Glutamatergic neuron (in vitro differentiated cells): ENCODE results near the gene STX16. TPM values are rescaled to one million over a fixed set of nuclear protein-coding genes. Genes with fewer than 3 reads are reported as not detected.
A peak's percentile ranks its signal among the peaks of the same experiment; 100 is the strongest.

ENCODE experiments used
- DNase-seq: peaks from one replicate; pipeline ENCODE4 v3.0.0; 2022
- H3K27ac Mint-ChIP-seq: one replicate; pipeline ENCODE4 v1.8.0; 2020; ENCODE audit warnings: mild to moderate bottlenecking, mixed read lengths, inconsistent platforms; ENCODE audit not compliant: unreplicated experiment
- H3K27me3 Mint-ChIP-seq: one replicate; pipeline ENCODE4 v1.8.0; 2020; ENCODE audit warnings: mild to moderate bottlenecking, moderate library complexity, mixed read lengths, inconsistent platforms; ENCODE audit not compliant: unreplicated experiment
- H3K36me3 Mint-ChIP-seq: one replicate; pipeline ENCODE4 v1.8.0; 2020; ENCODE audit warnings: mild to moderate bottlenecking, mixed read lengths, inconsistent platforms; ENCODE audit not compliant: unreplicated experiment
- H3K4me1 Mint-ChIP-seq: one replicate; pipeline ENCODE4 v1.8.0; 2020; ENCODE audit warnings: mild to moderate bottlenecking, low read depth, mixed read lengths, inconsistent platforms; ENCODE audit not compliant: unreplicated experiment
- H3K4me3 Mint-ChIP-seq: one replicate; pipeline ENCODE4 v1.8.0; 2020; ENCODE audit warnings: mild to moderate bottlenecking, mixed read lengths, inconsistent platforms; ENCODE audit not compliant: unreplicated experiment
- H3K9me3 Mint-ChIP-seq: one replicate; pipeline ENCODE4 v1.8.0; 2020; ENCODE audit warnings: mild to moderate bottlenecking, moderate library complexity, mixed read lengths, inconsistent platforms; ENCODE audit not compliant: unreplicated experiment
- CTCF ChIP-seq: fragments of 200-600 bp; sonication (generic); IDR thresholded peaks from one replicate; pipeline ENCODE4 v1.5.0; 2021; ENCODE audit not compliant: partially characterized antibody, unreplicated experiment
- total RNA-seq: library from RNA; stranded (reverse); fragmentation: NEBNext Ultra II Directional; extraction: Animal tissue kit (Norgen Biotek cat#: 25700); gene quantifications from one replicate; pipeline ENCODE4 v1.2.1, GENCODE V29; 2021; ENCODE audit not compliant: unreplicated experiment

Gene STX16
- total RNA-seq, 1 donor from 2014 or later: 71.2 TPM

- Mint-ChIP-seq H3K36me3 (no peaks in the 10 kb centered on the region), H3K4me3 (peak within 1 kb of the TSS; percentile 48), H3K4me1 (peaks cover 20% of the 10 kb centered on the region), H3K9me3 (peaks cover 11% of the 10 kb centered on the region), H3K27ac (peak within 1 kb of the TSS; percentile 43), H3K27me3 (peaks cover 9% of the 10 kb centered on the region)
- DNase-seq: peak; percentile 81
- no peak for TF ChIP-seq CTCF
These were observed 41.6 kb downstream of the STX16 start, which contains the start of gene NPEPL1 for GRCh38 chr20:58692579-58693225. NPEPL1 (plus strand) TSS chr20:58692800; CDS start chr20:58692901, 101 bp downstream.

- TF ChIP-seq CTCF: no peak
- Mint-ChIP-seq H3K36me3 (no peaks in the 10 kb centered on the region), H3K4me3 (peak overlapping the region; percentile 48), H3K27ac (peak overlapping the region; percentile 21), H3K9me3 (peaks cover 11% of the 10 kb centered on the region), H3K4me1 (peaks cover 24% of the 10 kb centered on the region), H3K27me3 (peaks cover 10% of the 10 kb centered on the region)
- DNase-seq: no peak
These were observed 42.3 kb downstream of the STX16 start for GRCh38 chr20:58693226-58694006.

GRCh38 chr20:58694241-58695083 is 43.4 kb downstream of the STX16 start:
- H3K36me3 Mint-ChIP-seq: no peaks in the 10 kb centered on the region
- H3K27ac Mint-ChIP-seq: no peak overlapping the region
- DNase-seq: no peak
- H3K4me3 Mint-ChIP-seq: no peak overlapping the region
- H3K9me3 Mint-ChIP-seq: peaks cover 11% of the 10 kb centered on the region
- peaks cover 9% of the 10 kb centered on the region for H3K27me3 Mint-ChIP-seq
- peaks cover 16% of the 10 kb centered on the region for H3K4me1 Mint-ChIP-seq
- no peak for TF ChIP-seq CTCF

- Mint-ChIP-seq H3K4me1 (peaks cover 13% of the 10 kb centered on the region), H3K9me3 (peaks cover 11% of the 10 kb centered on the region), H3K27ac (no peak overlapping the region), H3K36me3 (no peaks in the 10 kb centered on the region), H3K27me3 (peaks cover 9% of the 10 kb centered on the region), H3K4me3 (no peak overlapping the region)
- TF ChIP-seq CTCF: no peak
- no peak for DNase-seq
These were observed 44.1 kb downstream of the STX16 start for GRCh38 chr20:58695084-58695722.
